IPS-18a (cell line): ENCODE results near the gene ANKS1B.
A peak's percentile ranks its signal among the peaks of the same experiment; 100 is the strongest.

Source experiments
- H3K27ac ChIP-seq: one replicate; pipeline ENCODE4 v1.5.1; 2013; ENCODE audit warnings: low read length
- H3K27me3 ChIP-seq: one replicate; pipeline ENCODE4 v1.6.1; 2013; ENCODE audit warnings: mild to moderate bottlenecking, low read length; ENCODE audit not compliant: control insufficient read depth, insufficient read depth
- H3K36me3 ChIP-seq: one replicate; pipeline ENCODE4 v1.6.1; 2013; ENCODE audit warnings: low read depth, low read length; ENCODE audit not compliant: control insufficient read depth
- H3K4me1 ChIP-seq: one replicate; pipeline ENCODE4 v1.6.1; 2013; ENCODE audit warnings: low read depth, low read length; ENCODE audit not compliant: control insufficient read depth
- H3K4me3 ChIP-seq: one replicate; pipeline ENCODE4 v1.5.1; 2013; ENCODE audit warnings: low read length
- H3K9ac ChIP-seq: one replicate; pipeline ENCODE4 v1.6.1; 2013; ENCODE audit warnings: mild to moderate bottlenecking, low read length, moderate library complexity
- H3K9me3 ChIP-seq: one replicate; pipeline ENCODE4 v1.6.1; 2013; ENCODE audit warnings: low read depth, low read length; ENCODE audit not compliant: control insufficient read depth

Gene ANKS1B

GRCh38 chr12:99985129-99985570, 414 bp upstream of the ANKS1B start:
- Histone ChIP-seq H3K27me3 (peaks cover 35% of the 10 kb centered on the region), H3K9ac (peak overlapping the region; percentile 39), H3K4me1 (peaks cover 8% of the 10 kb centered on the region), H3K27ac (no peak overlapping the region), H3K4me3 (peak overlapping the region; percentile 76), H3K36me3 (no peaks in the 10 kb centered on the region), H3K9me3 (no peaks in the 10 kb centered on the region)

DNA sequence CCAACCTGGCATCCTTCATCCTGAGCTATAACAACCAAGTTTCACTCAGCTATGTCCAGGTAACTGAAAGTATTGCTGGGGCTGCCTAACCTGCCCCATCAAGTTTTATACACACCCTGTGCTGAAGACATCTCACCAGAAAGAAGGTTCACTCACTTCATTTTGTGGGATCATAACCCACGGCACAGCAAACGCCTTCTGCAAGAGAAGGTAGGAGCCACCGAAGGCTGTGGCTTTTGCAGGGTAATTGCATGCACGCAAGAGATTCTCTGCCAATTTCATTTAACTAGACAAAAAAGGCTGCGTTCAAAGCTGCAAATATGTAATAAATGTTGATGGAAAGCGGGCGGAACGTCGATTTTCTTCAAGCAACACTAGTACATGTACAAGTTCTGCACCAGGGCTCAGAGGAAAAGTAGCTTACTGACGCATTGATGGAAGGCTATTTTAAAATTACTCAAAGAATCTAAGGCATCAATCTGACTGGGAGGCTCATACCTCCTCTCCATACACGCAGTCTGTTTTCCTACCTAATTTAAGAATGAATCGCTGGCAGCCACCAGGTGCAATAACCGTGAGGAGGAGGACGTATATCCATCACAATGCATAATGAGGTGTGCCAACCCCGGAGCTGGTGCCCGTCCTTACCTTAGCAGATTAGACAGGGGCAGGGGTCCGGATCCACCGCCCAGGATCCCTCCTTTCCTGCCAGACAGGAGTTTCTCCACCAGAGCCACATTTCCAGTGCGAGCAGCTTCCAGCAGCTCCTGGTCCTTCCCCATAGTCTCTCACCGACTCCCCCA, 1.1 kb downstream of the ANKS1B start:
- H3K4me1 ChIP-seq = peaks cover 8% of the 10 kb centered on the region
- H3K9ac ChIP-seq = no peak overlapping the region
- no peak overlapping the region for H3K27ac ChIP-seq
- no peaks in the 10 kb centered on the region for H3K9me3 ChIP-seq
- peak overlapping the region; percentile 70 for H3K4me3 ChIP-seq
- peaks cover 35% of the 10 kb centered on the region for H3K27me3 ChIP-seq
- no peaks in the 10 kb centered on the region for H3K36me3 ChIP-seq

DNA sequence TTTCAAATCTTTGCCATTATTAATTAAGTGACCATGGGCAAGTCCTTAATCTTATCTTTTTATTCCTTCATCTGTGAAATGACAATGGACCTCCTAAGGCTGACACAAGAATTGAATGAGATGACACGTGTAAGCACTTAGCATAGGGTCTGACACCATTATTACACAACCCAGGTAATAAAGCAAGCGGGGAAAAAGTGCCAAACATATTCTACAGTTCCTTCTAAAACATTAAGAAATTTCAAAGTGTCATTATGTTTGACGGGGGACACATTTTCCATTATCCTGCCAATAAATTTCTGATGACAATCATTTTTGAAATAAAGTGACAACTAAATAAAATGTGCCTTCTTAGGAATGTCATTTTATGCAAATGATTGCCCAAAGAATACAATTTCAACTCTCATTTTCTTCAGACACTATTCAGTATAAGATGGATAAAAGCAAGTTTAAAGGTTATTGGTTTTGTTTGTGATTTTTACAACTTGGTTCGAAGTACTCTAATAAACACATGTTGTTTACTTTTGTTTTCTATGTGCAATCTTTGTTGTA, 3.0 kb downstream of the ANKS1B start:
- Histone ChIP-seq H3K4me3 (no peak overlapping the region), H3K4me1 (peaks cover 8% of the 10 kb centered on the region), H3K9ac (no peak overlapping the region), H3K27ac (no peak overlapping the region), H3K36me3 (no peaks in the 10 kb centered on the region), H3K27me3 (peaks cover 33% of the 10 kb centered on the region), H3K9me3 (no peaks in the 10 kb centered on the region)

GRCh38 chr12:99979471-99979870, 5.3 kb downstream of the ANKS1B start:
- no peak overlapping the region for H3K27ac ChIP-seq
- peaks cover 17% of the 10 kb centered on the region for H3K27me3 ChIP-seq
- H3K4me3 ChIP-seq = no peak overlapping the region
- H3K4me1 ChIP-seq = peaks cover 8% of the 10 kb centered on the region
- H3K36me3 ChIP-seq = no peaks in the 10 kb centered on the region
- H3K9ac ChIP-seq = no peak overlapping the region
- no peaks in the 10 kb centered on the region for H3K9me3 ChIP-seq

- Histone ChIP-seq H3K27ac (no peak overlapping the region), H3K36me3 (no peaks in the 10 kb centered on the region), H3K27me3 (peaks cover 5% of the 10 kb centered on the region), H3K9me3 (no peaks in the 10 kb centered on the region), H3K4me3 (no peak overlapping the region), H3K4me1 (peaks cover 8% of the 10 kb centered on the region), H3K9ac (no peak overlapping the region)
Observed at GRCh38 chr12:99978152-99978551, 6.6 kb downstream of the ANKS1B start.

- H3K9ac ChIP-seq = no peak overlapping the region
- no peak overlapping the region for H3K4me3 ChIP-seq
- peaks cover 8% of the 10 kb centered on the region for H3K4me1 ChIP-seq
- no peak overlapping the region for H3K27ac ChIP-seq
- no peaks in the 10 kb centered on the region for H3K27me3 ChIP-seq
- no peaks in the 10 kb centered on the region for H3K9me3 ChIP-seq
- H3K36me3 ChIP-seq = no peaks in the 10 kb centered on the region
Observed at GRCh38 chr12:99977550-99977949, 7.2 kb downstream of the ANKS1B start.

DNA sequence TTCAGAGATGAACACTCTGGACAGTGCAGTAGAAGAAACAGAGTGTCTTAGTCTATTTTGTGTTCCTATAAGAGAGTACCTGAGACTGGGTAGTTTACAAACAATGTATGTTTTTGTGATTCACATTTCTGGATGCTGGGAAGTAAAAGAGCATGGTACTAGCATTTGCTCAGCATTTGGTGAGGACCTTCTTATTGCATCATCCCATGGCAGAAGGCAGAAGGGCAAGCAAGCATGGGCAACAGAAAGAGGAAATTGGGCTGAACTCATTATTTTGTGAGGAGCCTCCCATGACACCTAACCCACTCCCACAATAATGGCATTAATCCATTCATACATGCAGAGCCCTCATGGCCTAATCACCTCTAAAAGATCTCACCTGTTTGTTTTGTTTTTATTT, 8.0 kb downstream of the ANKS1B start:
- Histone ChIP-seq H3K27me3 (no peaks in the 10 kb centered on the region), H3K27ac (no peak overlapping the region), H3K9me3 (no peaks in the 10 kb centered on the region), H3K4me3 (no peak overlapping the region), H3K4me1 (peaks cover 8% of the 10 kb centered on the region), H3K36me3 (no peaks in the 10 kb centered on the region), H3K9ac (no peak overlapping the region)

GRCh38 chr12:99975321-99975720, 9.4 kb downstream of the ANKS1B start:
- H3K9ac ChIP-seq = no peak overlapping the region
- no peak overlapping the region for H3K4me3 ChIP-seq
- H3K9me3 ChIP-seq = no peaks in the 10 kb centered on the region
- H3K36me3 ChIP-seq = no peaks in the 10 kb centered on the region
- H3K27me3 ChIP-seq = no peaks in the 10 kb centered on the region
- H3K27ac ChIP-seq = no peak overlapping the region
- H3K4me1 ChIP-seq = peaks cover 8% of the 10 kb centered on the region

DNA sequence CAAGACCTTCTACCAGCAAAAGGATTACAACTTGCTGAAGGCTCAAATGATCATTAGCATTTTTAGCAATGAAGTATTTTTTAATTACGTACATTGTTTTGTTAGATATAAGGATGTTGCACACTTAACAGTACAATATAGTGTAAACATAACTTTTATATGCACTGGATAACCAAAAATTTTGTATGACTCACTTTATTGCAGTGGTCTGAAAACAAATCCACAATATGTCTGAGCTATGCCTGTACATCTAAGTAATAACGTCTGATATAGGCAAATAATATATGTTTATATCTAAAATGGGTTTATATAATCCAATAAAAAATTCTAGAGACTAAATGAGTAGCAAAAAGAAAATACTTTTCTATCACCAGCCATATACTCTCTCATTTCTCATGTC, 10.6 kb downstream of the ANKS1B start:
- Histone ChIP-seq H3K36me3 (no peaks in the 10 kb centered on the region), H3K4me1 (peaks cover 8% of the 10 kb centered on the region), H3K27me3 (no peaks in the 10 kb centered on the region), H3K9ac (no peak overlapping the region), H3K4me3 (no peak overlapping the region), H3K9me3 (no peaks in the 10 kb centered on the region), H3K27ac (no peak overlapping the region)

GRCh38 chr12:99966429-99966828, 18.3 kb downstream of the ANKS1B start:
- Histone ChIP-seq H3K27ac (no peak overlapping the region), H3K36me3 (no peaks in the 10 kb centered on the region), H3K4me3 (no peak overlapping the region), H3K27me3 (no peaks in the 10 kb centered on the region), H3K9ac (no peak overlapping the region), H3K4me1 (no peaks in the 10 kb centered on the region), H3K9me3 (no peaks in the 10 kb centered on the region)

- Histone ChIP-seq H3K27me3 (no peaks in the 10 kb centered on the region), H3K4me3 (no peak overlapping the region), H3K4me1 (no peaks in the 10 kb centered on the region), H3K36me3 (no peaks in the 10 kb centered on the region), H3K27ac (no peak overlapping the region), H3K9me3 (no peaks in the 10 kb centered on the region), H3K9ac (no peak overlapping the region)
Observed at GRCh38 chr12:99960311-99960710, 24.4 kb downstream of the ANKS1B start.
